ENCODE data around the gene RBM47. TPM values are rescaled to one million over a fixed set of nuclear protein-coding genes. Genes with fewer than 3 reads are reported as not detected.

RBM47 gene
- polyA plus RNA-seq, 3 donors = 79.5 to 101 (median 92.8) TPM

- H3K36me3 Mint-ChIP-seq = no peaks in the 10 kb centered on the region
- H3K9me3 ChIP-seq (replicated peaks in 1 of 2; ENCODE audit: control insufficient read depth in 1 of 2, insufficient read depth in 1 of 2, low read length in 2 of 2) = no peaks in the 10 kb centered on the region
- peaks cover 0 to 8% (median 1%) of the 10 kb centered on the region in 3 donors for H3K27me3 Mint-ChIP-seq (ENCODE audit: low read depth in 3 of 3)
- no peak overlapping the region for H3K4me2 ChIP-seq (replicated peaks; ENCODE audit: extremely low read depth, low read length, poor library complexity, severe bottlenecking)
- no peak overlapping the region for H2AFZ ChIP-seq (ENCODE audit: insufficient read depth, low read depth, low read length, poor library complexity, severe bottlenecking)
- H3K4me3 ChIP-seq (replicated peaks in 1 of 3; ENCODE audit: low read depth in 2 of 3, low read length in 3 of 3) = no peak overlapping the region
- H3K79me2 ChIP-seq (ENCODE audit: insufficient read depth, low read length) = no peaks in the 10 kb centered on the region
- no peaks in the 10 kb centered on the region for H3K27me3 ChIP-seq (ENCODE audit: control insufficient read depth in 2 of 2, insufficient read depth in 2 of 2, low read length in 2 of 2)
- no peak overlapping the region for H3K9ac ChIP-seq (ENCODE audit: insufficient read depth, low read length, poor library complexity, severe bottlenecking)
- no peaks in the 10 kb centered on the region for H3K36me3 ChIP-seq (replicated peaks in 1 of 2; ENCODE audit: control insufficient read depth in 1 of 2, insufficient read depth in 2 of 2, low read length in 2 of 2)
- no peak overlapping the region for H3K4me3 Mint-ChIP-seq
- 100% methylated on average over 2 of the region's 2 CpGs for WGBS (ENCODE audit: insufficient coverage)
- no peak for DNase-seq
- H3K9me3 Mint-ChIP-seq = no peaks in the 10 kb centered on the region
- H3K4me1 Mint-ChIP-seq = peaks cover 10% of the 10 kb centered on the region
- intact Hi-C loops (cut with micrococcal nuclease) = no loop called here
- no peak overlapping the region for H3K27ac ChIP-seq (ENCODE audit: low read depth in 1 of 2, low read length in 2 of 2)
- H3K27ac Mint-ChIP-seq = no peak overlapping the region
- no peak for TF ChIP-seq CTCF (IDR thresholded peaks at IDR 0.05)
- H4K20me1 ChIP-seq (ENCODE audit: insufficient read depth, low read length) = no peaks in the 10 kb centered on the region
- H3K4me1 ChIP-seq (ENCODE audit: control insufficient read depth in 1 of 2, insufficient read depth in 2 of 2, low read length in 2 of 2) = peaks cover 3 to 4% of the 10 kb centered on the region in 2 donors
These were observed 251.0 kb downstream of the RBM47 start for GRCh38 chr4:40378619-40379018.

GRCh38 chr4:40377512-40378365 is 251.9 kb downstream of the RBM47 start:
- Histone ChIP-seq H3K9ac (ENCODE audit: insufficient read depth, low read length, poor library complexity, severe bottlenecking) (no peak overlapping the region), H3K4me1 (ENCODE audit: control insufficient read depth in 1 of 2, insufficient read depth in 2 of 2, low read length in 2 of 2) (peaks cover 8% of the 10 kb centered on the region in 2 donors), H4K20me1 (ENCODE audit: insufficient read depth, low read length) (no peaks in the 10 kb centered on the region), H3K4me2 (replicated peaks; ENCODE audit: extremely low read depth, low read length, poor library complexity, severe bottlenecking) (no peak overlapping the region), H3K9me3 (replicated peaks in 1 of 2; ENCODE audit: control insufficient read depth in 1 of 2, insufficient read depth in 1 of 2, low read length in 2 of 2) (no peaks in the 10 kb centered on the region), H3K4me3 (replicated peaks in 1 of 3; ENCODE audit: low read depth in 2 of 3, low read length in 3 of 3) (no peak overlapping the region), H3K27ac (ENCODE audit: low read depth in 1 of 2, low read length in 2 of 2) (no peak overlapping the region), H3K36me3 (replicated peaks in 1 of 2; ENCODE audit: control insufficient read depth in 1 of 2, insufficient read depth in 2 of 2, low read length in 2 of 2) (no peaks in the 10 kb centered on the region), H3K79me2 (ENCODE audit: insufficient read depth, low read length) (no peaks in the 10 kb centered on the region), H3K27me3 (ENCODE audit: control insufficient read depth in 2 of 2, insufficient read depth in 2 of 2, low read length in 2 of 2) (no peaks in the 10 kb centered on the region), H2AFZ (ENCODE audit: insufficient read depth, low read depth, low read length, poor library complexity, severe bottlenecking) (no peak overlapping the region)
- H3K36me3 Mint-ChIP-seq = no peaks in the 10 kb centered on the region
- H3K27ac Mint-ChIP-seq = no peak overlapping the region
- no peak for TF ChIP-seq CTCF (IDR thresholded peaks at IDR 0.05)
- H3K27me3 Mint-ChIP-seq (ENCODE audit: low read depth in 3 of 3) = peaks cover 0 to 8% (median 1%) of the 10 kb centered on the region in 3 donors
- WGBS (ENCODE audit: insufficient coverage) = 100% methylated on average over 1 of the region's 7 CpGs
- intact Hi-C loops (cut with micrococcal nuclease) = no loop called here
- peak in 1 of 3 donors; percentile 5 for DNase-seq
- H3K9me3 Mint-ChIP-seq = no peaks in the 10 kb centered on the region
- H3K4me1 Mint-ChIP-seq = peaks cover 16% of the 10 kb centered on the region
- no peak overlapping the region for H3K4me3 Mint-ChIP-seq

Data from CD14-positive monocyte (primary cell).